GM12864 (cell line): ENCODE data around the gene MYO1G.

Source experiments
- DNase-seq: peaks from one replicate; pipeline ENCODE4 v3.0.0-alpha.2; 2011; ENCODE audit warnings: low read depth
- H3K4me3 ChIP-seq: 2 replicates; pipeline ENCODE4 v1.5.1; 2011; ENCODE audit warnings: mild to moderate bottlenecking, low read depth, low read length, control low read depth
- TF ChIP-seq, protein P1 (sequence below): IDR thresholded peaks from 2 replicates; pipeline ENCODE4 v1.5.1; 2011; ENCODE audit warnings: low read depth, mild to moderate bottlenecking, moderate library complexity, low read length, control low read depth, inconsistent platforms; ENCODE audit errors: missing control alignments

Gene MYO1G

DNA sequence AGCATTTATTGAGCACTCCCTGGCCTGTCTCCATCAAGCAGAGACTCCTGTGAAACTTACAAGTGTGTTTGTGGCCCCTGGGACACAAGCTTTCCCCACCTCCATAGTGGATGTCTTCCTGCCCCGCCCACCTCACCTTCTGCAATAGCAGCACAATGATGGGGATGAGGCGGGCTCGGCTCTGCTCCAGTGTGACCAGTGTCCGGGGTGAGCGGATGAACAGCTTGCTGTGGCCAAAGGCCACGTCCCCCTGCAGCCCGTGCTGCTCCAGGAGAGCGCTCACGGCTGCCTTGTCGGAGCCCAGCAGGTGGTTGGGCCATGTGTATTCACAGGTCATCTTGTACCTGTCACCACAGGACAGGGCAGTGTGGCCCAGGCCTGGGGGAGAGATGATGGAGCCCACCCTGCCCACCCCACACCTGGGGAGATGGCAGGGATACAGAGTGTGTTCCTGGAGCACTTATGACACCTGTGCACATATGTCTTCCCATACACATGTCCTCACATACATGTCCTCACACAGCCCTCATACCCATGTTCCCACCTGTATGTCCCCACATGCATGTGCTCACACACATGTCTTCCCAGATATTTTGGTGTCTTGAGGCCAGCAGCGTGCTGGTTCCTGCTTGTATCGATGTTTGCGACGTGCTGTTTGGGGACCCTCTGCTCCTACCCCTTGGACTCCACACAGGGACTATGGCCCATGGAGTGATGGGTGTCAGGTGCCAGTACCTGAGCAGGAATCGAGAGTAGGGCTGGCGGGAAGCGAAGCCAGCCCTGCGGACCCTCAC, 12.7 kb downstream of the MYO1G start:
- H3K4me3 ChIP-seq = no peak overlapping the region
- TF ChIP-seq, protein P1, sequence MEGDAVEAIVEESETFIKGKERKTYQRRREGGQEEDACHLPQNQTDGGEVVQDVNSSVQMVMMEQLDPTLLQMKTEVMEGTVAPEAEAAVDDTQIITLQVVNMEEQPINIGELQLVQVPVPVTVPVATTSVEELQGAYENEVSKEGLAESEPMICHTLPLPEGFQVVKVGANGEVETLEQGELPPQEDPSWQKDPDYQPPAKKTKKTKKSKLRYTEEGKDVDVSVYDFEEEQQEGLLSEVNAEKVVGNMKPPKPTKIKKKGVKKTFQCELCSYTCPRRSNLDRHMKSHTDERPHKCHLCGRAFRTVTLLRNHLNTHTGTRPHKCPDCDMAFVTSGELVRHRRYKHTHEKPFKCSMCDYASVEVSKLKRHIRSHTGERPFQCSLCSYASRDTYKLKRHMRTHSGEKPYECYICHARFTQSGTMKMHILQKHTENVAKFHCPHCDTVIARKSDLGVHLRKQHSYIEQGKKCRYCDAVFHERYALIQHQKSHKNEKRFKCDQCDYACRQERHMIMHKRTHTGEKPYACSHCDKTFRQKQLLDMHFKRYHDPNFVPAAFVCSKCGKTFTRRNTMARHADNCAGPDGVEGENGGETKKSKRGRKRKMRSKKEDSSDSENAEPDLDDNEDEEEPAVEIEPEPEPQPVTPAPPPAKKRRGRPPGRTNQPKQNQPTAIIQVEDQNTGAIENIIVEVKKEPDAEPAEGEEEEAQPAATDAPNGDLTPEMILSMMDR = no peak
- DNase-seq = no peak

- H3K4me3 ChIP-seq = no peak overlapping the region
- DNase-seq = no peak
- TF ChIP-seq, protein P1 = no peak
Observed at GRCh38 chr7:44965441-44965903, 13.3 kb downstream of the MYO1G start.

- TF ChIP-seq, protein P1 = no peak
- H3K4me3 ChIP-seq = no peak overlapping the region
- no peak for DNase-seq
Observed at GRCh38 chr7:44964831-44965440, 13.9 kb downstream of the MYO1G start.

- DNase-seq = no peak
- no peak overlapping the region for H3K4me3 ChIP-seq
- TF ChIP-seq, protein P1 = peak; percentile 35
Observed at GRCh38 chr7:44964384-44964830, 14.4 kb downstream of the MYO1G start.

DNA sequence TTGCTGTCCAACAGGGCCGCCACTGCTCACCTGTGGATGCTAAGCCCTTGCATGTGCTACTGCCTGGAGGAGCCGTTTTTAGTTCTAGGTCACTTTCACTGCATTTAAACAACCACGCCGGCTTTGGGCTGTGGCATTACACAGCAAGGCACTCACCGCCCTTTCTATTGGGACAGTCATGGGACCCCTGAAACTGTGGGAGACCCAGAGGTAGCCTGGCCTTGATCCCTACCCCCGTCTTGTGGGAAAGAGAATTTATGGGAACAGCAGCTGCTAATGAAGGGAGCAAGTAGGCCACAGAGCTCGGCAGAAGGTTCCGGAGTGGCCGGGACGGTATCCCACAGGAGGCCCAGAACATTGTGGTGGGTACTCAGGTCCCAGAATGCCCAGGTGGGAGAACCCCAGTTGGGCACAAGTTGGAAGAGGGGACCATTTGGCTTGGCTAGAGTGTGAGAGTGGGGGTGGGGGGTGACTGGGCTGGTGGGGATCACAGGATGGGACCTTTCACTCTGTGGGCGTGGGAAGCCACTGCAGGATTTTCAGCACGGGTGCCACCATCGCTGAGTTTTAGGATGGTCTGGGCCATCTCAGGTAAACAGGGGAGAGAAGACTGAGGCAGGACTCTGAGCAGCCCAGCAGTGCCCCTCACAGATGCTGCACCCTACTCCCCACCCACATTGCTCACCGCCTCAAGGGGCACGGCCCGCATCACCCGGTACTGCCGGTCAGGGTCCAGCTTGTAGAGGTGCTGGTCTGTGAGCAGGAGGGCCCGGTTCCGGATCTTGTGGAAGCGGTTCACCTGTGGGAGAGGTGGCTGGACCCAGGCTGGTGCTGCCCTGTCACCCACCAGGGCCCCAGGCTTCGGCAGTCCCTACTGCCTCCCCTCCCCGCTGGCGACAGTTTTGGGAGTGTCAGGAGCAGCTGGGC, 15.2 kb downstream of the MYO1G start:
- no peak for DNase-seq
- TF ChIP-seq, protein P1 = no peak
- H3K4me3 ChIP-seq = no peak overlapping the region

GRCh38 chr7:44962483-44963251, 16.1 kb downstream of the MYO1G start:
- no peak for DNase-seq
- H3K4me3 ChIP-seq = no peak overlapping the region
- TF ChIP-seq, protein P1 = no peak
